Breast epithelium (tissue), 3 donors: ENCODE data around the gene SLX4IP.

Source experiments
- CTCF ChIP-seq, 3 donors: fragments of 450-650 bp; IDR thresholded peaks; one replicate each; pipeline ENCODE4 v1.5.1; 2016 to 2017; ENCODE audit warnings: antibody characterized with exemption in 3 of 3, mild to moderate bottlenecking in 3 of 3, moderate library complexity in 3 of 3
- POLR2A ChIP-seq: fragments of 450-650 bp; IDR thresholded peaks from one replicate; pipeline ENCODE4 v1.6.1; 2016; ENCODE audit warnings: antibody characterized with exemption, mild to moderate bottlenecking, moderate library complexity
- POLR2AphosphoS5 ChIP-seq, 3 donors: sonication (generic); formaldehyde crosslinking; IDR thresholded peaks; one replicate each; pipeline ENCODE4 v1.6.1; 2017; ENCODE audit warnings: antibody characterized with exemption in 3 of 3

- no peak for TF ChIP-seq POLR2AphosphoS5 (IDR thresholded peaks at IDR 0.05)
- TF ChIP-seq CTCF (IDR thresholded peaks at IDR 0.05) = no peak
- TF ChIP-seq POLR2A = no peak
Measured at GRCh38 chr20:10542442-10542841, 107.3 kb downstream of the SLX4IP start.
